ENCODE results near the gene SMPD1.

Gene SMPD1

GRCh38 chr11:6378640-6378989 lies 11.7 kb upstream of the SMPD1 start:
- no peaks in the 10 kb centered on the region for H3K9me3 ChIP-seq
- H3K27me3 ChIP-seq, result no peaks in the 10 kb centered on the region
- H3K4me3 ChIP-seq (ENCODE audit: low read depth in 1 of 2, low read length in 1 of 2), result no peak overlapping the region
- H3K4me1 ChIP-seq (ENCODE audit: control insufficient read depth in 1 of 2, insufficient read depth in 1 of 2, low read depth in 1 of 2, low read length in 1 of 2), result peaks cover 21 to 25% of the 10 kb centered on the region in 2 experiments
- H3K36me3 ChIP-seq, result no peaks in the 10 kb centered on the region
- TF ChIP-seq CTCF (IDR thresholded peaks at IDR 0.05), result no peak
- peak overlapping the region; percentile 80 for H3K27ac ChIP-seq

- TF ChIP-seq CTCF (IDR thresholded peaks at IDR 0.05), result no peak
- H3K4me1 ChIP-seq (ENCODE audit: control insufficient read depth in 1 of 2, insufficient read depth in 1 of 2, low read depth in 1 of 2, low read length in 1 of 2), result peaks cover 6 to 8% of the 10 kb centered on the region in 2 experiments
Observed at GRCh38 chr11:6385046-6385777, 5.1 kb upstream of the SMPD1 start.

GRCh38 chr11:6387811-6388599 lies 2.3 kb upstream of the SMPD1 start:
- no peaks in the 10 kb centered on the region for H3K27me3 ChIP-seq
- no peak overlapping the region for H3K4me3 ChIP-seq (ENCODE audit: low read depth in 1 of 2, low read length in 1 of 2)
- H3K27ac ChIP-seq, result no peak overlapping the region
- peaks cover 6% of the 10 kb centered on the region for H3K36me3 ChIP-seq
- H3K4me1 ChIP-seq (ENCODE audit: control insufficient read depth in 1 of 2, insufficient read depth in 1 of 2, low read depth in 1 of 2, low read length in 1 of 2), result peaks cover 20 to 21% of the 10 kb centered on the region in 2 experiments
- H3K9me3 ChIP-seq, result no peaks in the 10 kb centered on the region
- no peak for TF ChIP-seq CTCF (IDR thresholded peaks at IDR 0.05)

More at GRCh38 chr11:6385046-6385777, 5.1 kb upstream of the SMPD1 start:
- H3K4me3 ChIP-seq (ENCODE audit: low read depth in 1 of 2, low read length in 1 of 2), result no peak overlapping the region
- H3K9me3 ChIP-seq, result no peaks in the 10 kb centered on the region
- no peaks in the 10 kb centered on the region for H3K36me3 ChIP-seq
- H3K27me3 ChIP-seq, result no peaks in the 10 kb centered on the region
- H3K27ac ChIP-seq, result no peak overlapping the region

GRCh38 chr11:6388748-6389147 lies 1.5 kb upstream of the SMPD1 start:
- no peak overlapping the region for H3K4me3 ChIP-seq (ENCODE audit: low read depth in 1 of 2, low read length in 1 of 2)
- no peaks in the 10 kb centered on the region for H3K9me3 ChIP-seq
- no peaks in the 10 kb centered on the region for H3K27me3 ChIP-seq
- H3K27ac ChIP-seq, result no peak overlapping the region
- H3K4me1 ChIP-seq (ENCODE audit: control insufficient read depth in 1 of 2, insufficient read depth in 1 of 2, low read depth in 1 of 2, low read length in 1 of 2), result peaks cover 20 to 21% of the 10 kb centered on the region in 2 experiments
- TF ChIP-seq CTCF (IDR thresholded peaks at IDR 0.05), result no peak
- H3K36me3 ChIP-seq, result peaks cover 13% of the 10 kb centered on the region

GRCh38 chr11:6390718-6391469 lies 620 bp downstream of the SMPD1 start:
- Histone ChIP-seq H3K4me3 (ENCODE audit: low read depth in 1 of 2, low read length in 1 of 2) (peak overlapping the region; percentile 80 to 87), H3K36me3 (peaks cover 27% of the 10 kb centered on the region), H3K4me1 (ENCODE audit: control insufficient read depth in 1 of 2, insufficient read depth in 1 of 2, low read depth in 1 of 2, low read length in 1 of 2) (peaks cover 20 to 21% of the 10 kb centered on the region in 2 experiments), H3K27ac (peak overlapping the region; percentile 93), H3K27me3 (no peaks in the 10 kb centered on the region), H3K9me3 (no peaks in the 10 kb centered on the region)
- no peak for TF ChIP-seq CTCF (IDR thresholded peaks at IDR 0.05)
